Stomach (tissue), 9 donors: Measurements from ENCODE around the gene CCDC136. TPM values are rescaled to one million over a fixed set of nuclear protein-coding genes. Genes with fewer than 3 reads are reported as not detected.

Experiments used
- DNase-seq, 2 donors: peaks; one replicate each; pipeline versions ENCODE4 v3.0.0 to v3.0.0-alpha.2; 2013 to 2019
- H3K27ac ChIP-seq, 5 donors: fragments of 200-600 bp in 4 of 5; sonication (generic) in 4 of 5; one replicate each; pipeline ENCODE4 v1.5.1; 2013 to 2019; ENCODE audit warnings: mild to moderate bottlenecking in 1 of 5, moderate library complexity in 1 of 5
- H3K27me3 ChIP-seq, 3 donors: fragments of 200-600 bp; sonication (generic); one replicate each; pipeline ENCODE4 v1.5.1; 2017 to 2019; ENCODE audit warnings: mixed run types in 1 of 3
- H3K36me3 ChIP-seq, 4 donors: fragments of 200-600 bp; sonication (generic); 1 replicate in 3 of 4; 2 replicates in 1 of 4; pipeline ENCODE4 v1.5.1; 2016 to 2019
- H3K4me1 ChIP-seq, 4 donors: fragments of 200-600 bp; sonication (generic); one replicate each; pipeline ENCODE4 v1.5.1; 2016 to 2019
- H3K4me3 ChIP-seq, 4 donors: fragments of 200-600 bp; sonication (generic) in 3 of 4; one replicate each; pipeline ENCODE4 v1.5.1; 2016 to 2019; ENCODE audit warnings: mild to moderate bottlenecking in 1 of 4
- H3K9me3 ChIP-seq, 4 donors: fragments of 200-600 bp; sonication (generic); one replicate each; pipeline ENCODE4 v1.5.1; 2016 to 2019
- CTCF ChIP-seq, 7 experiments: fragments of 450-650 bp in 4 of 7; fragments of 200-600 bp in 3 of 7; sonication (generic) in 3 of 7; IDR thresholded peaks; one replicate each; pipeline ENCODE4 v1.5.1; 2016 to 2019; ENCODE audit warnings: antibody characterized with exemption in 7 of 7, control low read depth in 2 of 7, mild to moderate bottlenecking in 1 of 7
- EP300 ChIP-seq: sonication (generic); formaldehyde crosslinking; IDR thresholded peaks from one replicate; pipeline ENCODE4 v1.6.1; 2017; ENCODE audit warnings: antibody characterized with exemption
- POLR2A ChIP-seq, 4 donors: fragments of 450-650 bp; IDR thresholded peaks; one replicate each; pipeline ENCODE4 v1.6.1; 2016; ENCODE audit warnings: antibody characterized with exemption in 4 of 4, control low read depth in 2 of 4, mild to moderate bottlenecking in 1 of 4, moderate library complexity in 1 of 4
- POLR2AphosphoS5 ChIP-seq, 3 donors: sonication (generic); formaldehyde crosslinking; IDR thresholded peaks; one replicate each; pipeline ENCODE4 v1.6.1; 2016; ENCODE audit warnings: antibody characterized with exemption in 3 of 3
- WGBS, 5 donors: extraction: QIAGEN DNeasy Blood & Tissue Kit in 3 of 5; methylation state at CpG; one replicate each; pipeline versions ENCODE4 v1.1.5 to v1.1.7; 2013 to 2018; 5-methylcytosine and 5-hydroxymethylcytosine counted together
- intact Hi-C: fragments of 100-400 bp; cut with DNase I; formaldehyde crosslinking; loops from one replicate; pipeline ENCODE4 v1.15.1; 2023; ENCODE audit warnings: low total_unique reads
- polyA plus RNA-seq, 3 donors: library from polyadenylated mRNA; stranded (reverse); fragments of 200-250 nt; gene quantifications; one replicate each; pipeline ENCODE4 v1.2.3, GENCODE V29; 2013
- total RNA-seq, 5 donors: library from RNA; depleted of rRNA; stranded (reverse); fragments of >200 nt; gene quantifications; one replicate each; pipeline versions ENCODE4 v1.1.0 to v1.2.3, GENCODE V29; 2014 to 2016
- donor health status: healthy with polysubstance abuse.
- donor health status: Bipolar disorder and iron deficiency.
- donor health status: healthy.

Gene CCDC136
- total and polyA plus RNA-seq, 8 donors: 2.3 to 36.8 (median 5.4) TPM

GRCh38 chr7:128790315-128791041, 1.3 kb upstream of the CCDC136 start:
- DNase-seq: peak in 1 of 2 donors; percentile 63
- TF ChIP-seq POLR2AphosphoS5 (IDR thresholded peaks at IDR 0.05): no peak
- TF ChIP-seq POLR2A (IDR thresholded peaks at IDR 0.05): no peak
- TF ChIP-seq CTCF (IDR thresholded peaks at IDR 0.05): no peak
- TF ChIP-seq EP300: no peak

GRCh38 chr7:128791972-128792327, 182 bp downstream of the CCDC136 start:
- 12 to 25% (median 15%) methylated on average over 7 to 9 of the region's 9 CpGs for WGBS, 5 donors
- H3K27me3 ChIP-seq: peaks cover 0 to 12% (median 0%) of the 10 kb centered on the region in 3 donors
- DNase-seq: no peak
- H3K9me3 ChIP-seq: no peaks in the 10 kb centered on the region
- peaks cover 14 to 30% (median 22%) of the 10 kb centered on the region in 4 donors for H3K4me1 ChIP-seq
- H3K36me3 ChIP-seq: peaks cover 0 to 8% (median 0%) of the 10 kb centered on the region in 4 donors
- intact Hi-C loops: no loop called here
- H3K4me3 ChIP-seq: peak overlapping the region; percentile 84 to 92 (median 88)
- no peak for TF ChIP-seq POLR2AphosphoS5 (IDR thresholded peaks at IDR 0.05)
- no peak for TF ChIP-seq CTCF (IDR thresholded peaks at IDR 0.05)
- no peak for TF ChIP-seq EP300
- no peak for TF ChIP-seq POLR2A (IDR thresholded peaks at IDR 0.05)
- peak overlapping the region in 2 of 5 donors; percentile 73 to 85 for H3K27ac ChIP-seq

More at GRCh38 chr7:128790315-128791041, 1.3 kb upstream of the CCDC136 start:
- WGBS, 5 donors: 18 to 34% (median 23%) methylated on average over 24 to 45 of the region's 45 CpGs
- peaks cover 0 to 8% (median 0%) of the 10 kb centered on the region in 4 donors for H3K36me3 ChIP-seq
- no peaks in the 10 kb centered on the region for H3K9me3 ChIP-seq
- peaks cover 14 to 30% (median 22%) of the 10 kb centered on the region in 4 donors for H3K4me1 ChIP-seq
- peak overlapping the region in 4 of 5 donors; percentile 71 to 85 (median 75) for H3K27ac ChIP-seq
- H3K27me3 ChIP-seq: peaks cover 0 to 12% (median 0%) of the 10 kb centered on the region in 3 donors
- H3K4me3 ChIP-seq: peak overlapping the region; percentile 84 to 92 (median 88)
- intact Hi-C loops: no loop called here

GRCh38 chr7:128792471-128793180, 858 bp downstream of the CCDC136 start:
- Histone ChIP-seq H3K4me1 (peaks cover 14 to 30% (median 22%) of the 10 kb centered on the region in 4 donors), H3K36me3 (peaks cover 0 to 8% (median 0%) of the 10 kb centered on the region in 4 donors), H3K27ac (no peak overlapping the region), H3K9me3 (no peaks in the 10 kb centered on the region), H3K4me3 (peak overlapping the region in 2 of 4 donors; percentile 84 to 88), H3K27me3 (peaks cover 0 to 12% (median 0%) of the 10 kb centered on the region in 3 donors)
- intact Hi-C loops: no loop called here
- peak in 1 of 2 donors; percentile 30 for DNase-seq
- WGBS, 5 donors: 45 to 63% (median 56%) methylated on average over 10 of the region's 10 CpGs
- no peak for TF ChIP-seq EP300

DNA sequence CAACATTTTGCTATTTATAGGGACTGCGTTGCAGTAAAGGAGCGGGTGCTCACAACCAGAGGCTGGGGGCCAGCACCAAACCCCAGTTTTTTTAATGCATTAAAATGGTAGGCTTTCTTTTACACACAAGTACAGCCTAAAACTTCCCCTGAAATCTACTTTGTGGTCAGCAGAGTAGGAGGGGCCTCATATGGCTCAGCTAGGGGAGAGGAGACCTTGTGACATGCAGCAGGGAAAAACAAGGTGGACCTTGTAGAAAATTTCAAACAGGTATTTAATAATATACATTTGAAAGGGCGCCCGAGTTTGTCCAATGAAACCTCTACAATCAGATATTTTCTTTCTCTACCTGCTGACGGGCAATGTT, 1.4 kb downstream of the CCDC136 start:
- 94 to 97% (median 96%) methylated on average over 5 of the region's 5 CpGs for WGBS, 5 donors
- Histone ChIP-seq H3K36me3 (peaks cover 0 to 8% (median 0%) of the 10 kb centered on the region in 4 donors), H3K4me1 (peaks cover 14 to 30% (median 22%) of the 10 kb centered on the region in 4 donors), H3K4me3 (no peak overlapping the region), H3K9me3 (no peaks in the 10 kb centered on the region), H3K27me3 (peaks cover 0 to 12% (median 0%) of the 10 kb centered on the region in 3 donors), H3K27ac (no peak overlapping the region)
- intact Hi-C loops: no loop called here
- TF ChIP-seq POLR2AphosphoS5 (IDR thresholded peaks at IDR 0.05) (no peak), POLR2A (IDR thresholded peaks at IDR 0.05) (no peak), CTCF (IDR thresholded peaks at IDR 0.05) (no peak), EP300 (no peak)
- DNase-seq: no peak
